ENCODE results near the gene TTC7B. TPM values are rescaled to one million over a fixed set of nuclear protein-coding genes. Genes with fewer than 3 reads are reported as not detected.

Gene TTC7B
- total RNA-seq, 1 donor from 2014 or later, result 46.0 TPM

- no peak for TF ChIP-seq CTCF (IDR thresholded peaks at IDR 0.05; ENCODE audit: insufficient read depth, low read length, poor library complexity, severe bottlenecking)
- Histone ChIP-seq H3K36me3 (ENCODE audit: control insufficient read depth, insufficient read depth, low read length) (no peaks in the 10 kb centered on the region), H3K4me3 (ENCODE audit: low read depth, low read length) (no peak overlapping the region), H3K27me3 (ENCODE audit: control insufficient read depth, insufficient read depth, low read length) (peaks cover 2% of the 10 kb centered on the region)
- no peak for DNase-seq (ENCODE audit: low read depth)
Observed at GRCh38 chr14:90521930-90522483, 294.2 kb downstream of the TTC7B start.

GRCh38 chr14:90521084-90521929 is 294.9 kb downstream of the TTC7B start:
- Histone ChIP-seq H3K27me3 (ENCODE audit: control insufficient read depth, insufficient read depth, low read length) (peaks cover 2% of the 10 kb centered on the region), H3K4me3 (ENCODE audit: low read depth, low read length) (no peak overlapping the region), H3K36me3 (ENCODE audit: control insufficient read depth, insufficient read depth, low read length) (no peaks in the 10 kb centered on the region)
- no peak for DNase-seq (ENCODE audit: low read depth)
- no peak for TF ChIP-seq CTCF (IDR thresholded peaks at IDR 0.05; ENCODE audit: insufficient read depth, low read length, poor library complexity, severe bottlenecking)

- no peak for TF ChIP-seq CTCF (IDR thresholded peaks at IDR 0.05; ENCODE audit: insufficient read depth, low read length, poor library complexity, severe bottlenecking)
- H3K36me3 ChIP-seq (ENCODE audit: control insufficient read depth, insufficient read depth, low read length), result no peaks in the 10 kb centered on the region
- no peak overlapping the region for H3K4me3 ChIP-seq (ENCODE audit: low read depth, low read length)
- H3K27me3 ChIP-seq (ENCODE audit: control insufficient read depth, insufficient read depth, low read length), result peaks cover 2% of the 10 kb centered on the region
- no peak for DNase-seq (ENCODE audit: low read depth)
Observed at GRCh38 chr14:90520326-90520725, 295.9 kb downstream of the TTC7B start.

- DNase-seq (ENCODE audit: low read depth), result no peak
- Histone ChIP-seq H3K27me3 (ENCODE audit: control insufficient read depth, insufficient read depth, low read length) (peaks cover 2% of the 10 kb centered on the region), H3K36me3 (ENCODE audit: control insufficient read depth, insufficient read depth, low read length) (no peaks in the 10 kb centered on the region), H3K4me3 (ENCODE audit: low read depth, low read length) (no peak overlapping the region)
- TF ChIP-seq CTCF (IDR thresholded peaks at IDR 0.05; ENCODE audit: insufficient read depth, low read length, poor library complexity, severe bottlenecking), result no peak
Observed at GRCh38 chr14:90519262-90519920, 296.8 kb downstream of the TTC7B start.

- DNase-seq (ENCODE audit: low read depth), result no peak
- TF ChIP-seq CTCF (IDR thresholded peaks at IDR 0.05; ENCODE audit: insufficient read depth, low read length, poor library complexity, severe bottlenecking), result peak; percentile 40
- Histone ChIP-seq H3K36me3 (ENCODE audit: control insufficient read depth, insufficient read depth, low read length) (no peaks in the 10 kb centered on the region), H3K27me3 (ENCODE audit: control insufficient read depth, insufficient read depth, low read length) (peaks cover 2% of the 10 kb centered on the region), H3K4me3 (ENCODE audit: low read depth, low read length) (no peak overlapping the region)
Observed at GRCh38 chr14:90518941-90519256, 297.3 kb downstream of the TTC7B start.
